GM12874 (cell line): ENCODE measurements around the gene THSD8.

Source experiments
- TF ChIP-seq, protein P1 (sequence below): IDR thresholded peaks from 2 replicates; pipeline ENCODE4 v1.5.1; 2011; ENCODE audit warnings: low read depth, mild to moderate bottlenecking, control low read depth, low read length, moderate library complexity; ENCODE audit not compliant: insufficient read depth

THSD8 gene

DNA sequence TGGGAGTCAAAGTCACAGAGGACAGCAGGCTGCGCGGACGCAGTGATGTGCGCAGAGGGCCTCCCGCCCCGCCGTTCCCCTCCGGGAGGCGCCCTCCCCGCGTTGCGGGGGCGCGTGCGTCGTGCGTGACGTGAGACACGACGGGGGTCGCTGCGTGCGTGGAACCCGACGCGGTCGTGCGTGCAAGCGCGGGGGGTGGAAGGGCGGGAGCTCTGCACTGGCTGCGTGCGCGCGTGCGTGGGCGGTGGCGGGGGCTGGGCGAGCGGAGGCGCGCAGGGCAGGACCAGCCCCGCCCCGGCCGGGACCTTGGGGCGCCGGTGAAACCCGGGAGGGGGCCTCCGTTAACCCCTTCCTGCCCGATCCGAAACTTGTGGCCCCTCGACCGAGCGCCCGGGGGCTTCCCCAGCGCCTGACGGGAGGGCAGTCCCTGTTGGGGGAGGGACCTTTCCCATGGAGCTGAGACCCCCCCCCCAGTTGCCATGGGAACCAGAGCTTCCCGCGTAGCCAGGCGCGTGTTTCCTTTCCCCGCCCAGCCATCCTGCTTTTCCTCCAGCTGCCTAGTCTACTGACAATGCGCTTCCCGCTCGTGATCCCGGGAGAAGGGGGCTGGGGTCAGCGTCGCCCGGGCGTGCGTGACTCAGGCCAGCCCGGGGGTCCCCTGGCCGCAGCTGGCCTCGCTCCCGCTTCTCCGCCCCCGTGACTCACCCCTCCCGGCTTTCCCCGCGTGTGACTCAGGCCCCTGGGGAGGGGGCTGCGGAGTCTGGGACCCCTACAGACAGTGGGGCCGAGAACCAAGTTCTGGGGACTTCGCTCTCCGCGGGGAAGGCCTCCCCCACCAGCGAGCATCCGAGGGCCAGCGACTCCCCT, 19.2 kb upstream of the THSD8 start:
- TF ChIP-seq, protein P1, sequence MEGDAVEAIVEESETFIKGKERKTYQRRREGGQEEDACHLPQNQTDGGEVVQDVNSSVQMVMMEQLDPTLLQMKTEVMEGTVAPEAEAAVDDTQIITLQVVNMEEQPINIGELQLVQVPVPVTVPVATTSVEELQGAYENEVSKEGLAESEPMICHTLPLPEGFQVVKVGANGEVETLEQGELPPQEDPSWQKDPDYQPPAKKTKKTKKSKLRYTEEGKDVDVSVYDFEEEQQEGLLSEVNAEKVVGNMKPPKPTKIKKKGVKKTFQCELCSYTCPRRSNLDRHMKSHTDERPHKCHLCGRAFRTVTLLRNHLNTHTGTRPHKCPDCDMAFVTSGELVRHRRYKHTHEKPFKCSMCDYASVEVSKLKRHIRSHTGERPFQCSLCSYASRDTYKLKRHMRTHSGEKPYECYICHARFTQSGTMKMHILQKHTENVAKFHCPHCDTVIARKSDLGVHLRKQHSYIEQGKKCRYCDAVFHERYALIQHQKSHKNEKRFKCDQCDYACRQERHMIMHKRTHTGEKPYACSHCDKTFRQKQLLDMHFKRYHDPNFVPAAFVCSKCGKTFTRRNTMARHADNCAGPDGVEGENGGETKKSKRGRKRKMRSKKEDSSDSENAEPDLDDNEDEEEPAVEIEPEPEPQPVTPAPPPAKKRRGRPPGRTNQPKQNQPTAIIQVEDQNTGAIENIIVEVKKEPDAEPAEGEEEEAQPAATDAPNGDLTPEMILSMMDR, result 0 out of 2 replicates have a peak, but pooled peaks have one; percentile 19

DNA sequence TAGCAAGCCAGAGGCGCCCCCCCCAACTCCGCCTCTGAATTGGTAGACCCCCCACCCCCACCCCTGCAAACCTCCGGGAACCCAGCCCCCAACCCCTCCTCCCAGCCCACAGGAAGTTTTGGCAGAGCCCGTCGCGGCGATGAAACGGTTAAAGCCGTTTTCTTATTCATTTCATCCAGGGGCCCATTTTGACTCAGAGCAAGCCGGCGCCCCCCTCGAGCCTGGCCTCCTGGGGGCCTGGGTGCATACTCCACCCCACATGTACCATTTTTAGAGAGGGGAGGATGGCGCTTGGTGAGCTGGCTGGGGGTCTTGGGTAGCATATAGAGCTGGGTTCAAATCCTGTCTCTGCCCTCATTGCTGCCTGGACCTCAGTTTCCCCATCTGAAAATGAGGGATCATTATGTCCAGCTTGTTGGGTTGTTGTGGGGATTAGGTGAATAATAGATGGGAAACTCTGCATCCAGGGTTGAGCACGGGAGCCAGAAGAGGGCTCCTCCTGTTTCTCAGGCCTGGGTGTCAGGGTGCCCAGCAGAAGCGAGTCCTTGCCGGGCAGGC, 18.5 kb upstream of the THSD8 start:
- TF ChIP-seq, protein P1, result no peak

DNA sequence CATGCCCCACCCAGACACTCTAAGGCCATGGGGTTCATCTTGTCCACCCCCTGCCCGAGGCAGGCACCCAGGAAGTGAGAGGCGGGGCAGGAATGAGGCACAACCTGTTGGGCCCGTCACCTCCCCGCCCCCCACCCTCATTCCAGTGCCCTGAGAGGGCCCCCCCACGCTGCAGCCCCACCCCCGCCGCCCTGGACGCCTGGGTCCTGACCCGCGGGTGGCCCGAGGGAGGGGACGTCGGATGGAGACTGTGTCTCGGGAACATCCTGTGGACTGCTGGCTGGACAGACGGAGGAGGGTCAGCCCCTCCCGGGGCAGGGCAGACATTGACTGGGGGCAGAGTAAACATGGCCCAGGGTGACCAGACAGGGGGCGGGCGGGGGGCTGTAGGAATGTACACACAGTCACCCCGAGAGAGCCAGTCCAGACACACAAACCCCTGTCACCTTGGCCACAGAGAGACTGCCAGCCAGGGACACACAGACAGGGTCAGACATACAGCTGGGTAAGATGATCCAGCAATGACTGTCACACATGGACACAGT, 17.9 kb upstream of the THSD8 start:
- TF ChIP-seq, protein P1, result no peak

DNA sequence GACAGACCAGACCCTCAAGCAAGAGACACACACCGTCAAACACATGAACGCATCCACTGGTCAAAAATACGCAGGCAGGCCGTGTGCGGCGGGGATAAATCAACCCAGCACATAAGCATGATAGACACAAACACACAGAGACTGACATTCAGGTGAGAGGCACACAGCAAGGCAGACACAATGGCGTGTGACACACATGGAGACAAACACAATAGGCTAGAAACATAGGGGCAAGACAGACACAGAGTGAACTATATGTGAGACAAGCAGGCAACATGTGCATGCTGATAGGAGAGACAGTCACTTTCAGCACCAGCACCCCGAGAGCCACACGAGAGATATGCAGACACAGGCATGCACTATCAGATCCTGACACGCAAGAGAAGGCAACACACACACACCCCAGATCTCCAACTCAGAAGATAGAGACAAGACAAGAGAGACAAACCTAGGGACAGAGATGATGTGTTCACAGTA, 17.4 kb upstream of the THSD8 start:
- TF ChIP-seq, protein P1, result no peak

DNA sequence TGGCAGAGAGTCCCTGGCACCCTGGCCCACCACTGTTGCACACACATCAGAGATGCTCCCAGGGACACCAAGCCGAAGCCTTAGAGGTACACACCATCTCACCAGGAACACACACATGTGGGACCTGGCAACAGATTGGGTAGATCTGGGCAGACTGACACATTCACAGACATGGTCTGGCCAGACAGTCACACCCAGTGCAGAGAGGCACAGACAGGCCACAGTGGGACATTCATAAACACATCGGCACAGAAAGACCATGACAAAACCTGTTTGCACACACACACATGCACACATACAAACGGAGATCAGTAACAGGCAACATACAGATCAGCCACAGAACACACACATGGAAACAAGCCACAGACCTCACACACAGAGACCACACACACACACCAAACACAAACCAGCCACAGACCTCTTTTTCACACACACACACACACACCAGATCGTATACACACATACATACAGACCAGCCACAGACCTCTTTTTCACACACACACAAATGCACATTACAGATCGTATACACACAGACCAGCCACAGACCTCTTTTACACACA, 16.9 kb upstream of the THSD8 start:
- TF ChIP-seq, protein P1, result no peak

DNA sequence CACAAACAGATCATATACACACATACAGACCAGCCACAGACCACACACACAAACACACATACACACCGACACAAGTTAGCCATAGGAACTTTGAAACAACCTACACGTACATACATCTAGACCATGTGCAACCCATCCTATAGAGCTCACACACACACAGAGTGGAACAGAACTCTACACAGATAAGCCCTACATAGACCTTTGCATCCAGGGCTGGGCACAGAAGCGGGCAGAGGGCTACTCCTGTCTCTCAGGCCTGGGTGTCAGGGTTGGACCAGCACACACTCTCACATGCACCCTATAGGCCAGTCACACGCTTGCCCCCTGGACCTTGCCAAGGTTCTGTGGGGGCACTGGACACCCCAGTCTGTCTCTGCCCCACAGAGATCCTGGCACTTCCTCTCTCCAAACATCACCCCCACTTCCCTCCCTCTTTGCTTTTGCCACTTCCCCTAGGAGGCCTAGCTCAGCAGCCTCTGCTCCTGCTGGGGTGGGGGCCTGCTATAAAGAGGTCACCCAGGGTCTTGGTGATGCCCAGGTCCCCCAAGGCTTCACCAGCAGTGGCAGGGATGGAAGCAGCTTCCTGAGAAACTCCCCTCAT, 16.3 kb upstream of the THSD8 start:
- TF ChIP-seq, protein P1, result no peak

DNA sequence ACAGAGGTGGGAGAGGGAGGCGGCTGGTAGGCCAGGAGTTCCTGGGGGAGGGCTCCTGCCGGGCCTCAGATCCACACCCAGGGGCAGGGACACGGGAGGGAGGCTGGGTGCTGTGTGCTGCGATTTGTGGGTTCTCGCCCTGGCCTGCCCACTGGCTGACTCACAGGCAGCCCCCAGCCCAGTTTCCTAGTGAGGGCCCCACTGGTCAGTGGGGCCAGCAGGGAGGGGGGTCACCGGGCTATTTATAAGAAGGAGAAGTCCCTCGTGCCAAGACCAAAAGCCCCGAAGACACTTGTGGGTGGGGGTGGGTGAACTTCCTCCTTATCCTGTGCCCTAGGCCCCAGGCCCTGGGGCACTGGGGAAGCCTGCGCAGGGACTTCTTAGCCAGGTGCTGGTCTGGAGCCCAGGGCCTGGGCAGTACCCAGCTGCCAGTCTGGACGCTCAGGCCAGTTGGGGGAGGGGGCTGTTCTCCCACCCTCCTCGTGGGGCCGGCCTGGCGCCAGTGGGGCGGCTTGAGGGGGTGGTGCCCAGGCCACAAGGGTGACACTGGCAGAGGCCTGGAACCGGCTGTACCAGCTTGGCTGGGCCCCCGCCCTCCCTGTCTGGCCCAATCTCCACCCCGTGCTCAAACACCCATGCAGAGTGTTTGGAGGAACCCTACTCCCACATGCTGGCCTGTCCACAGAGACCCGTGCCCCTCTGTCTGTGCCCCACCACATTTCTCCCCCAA, 15.6 kb upstream of the THSD8 start:
- TF ChIP-seq, protein P1, result no peak
